HG03521 (cell line): Measurements from ENCODE around the gene CRB1.

ENCODE experiments used
- ATAC-seq: cut with Tn5 transposase; IDR thresholded peaks from one replicate; pipeline ENCODE4 v1.9.1; 2021; ENCODE audit warnings: mild to moderate bottlenecking, moderate library complexity; ENCODE audit not compliant: unreplicated experiment

CRB1 gene

DNA sequence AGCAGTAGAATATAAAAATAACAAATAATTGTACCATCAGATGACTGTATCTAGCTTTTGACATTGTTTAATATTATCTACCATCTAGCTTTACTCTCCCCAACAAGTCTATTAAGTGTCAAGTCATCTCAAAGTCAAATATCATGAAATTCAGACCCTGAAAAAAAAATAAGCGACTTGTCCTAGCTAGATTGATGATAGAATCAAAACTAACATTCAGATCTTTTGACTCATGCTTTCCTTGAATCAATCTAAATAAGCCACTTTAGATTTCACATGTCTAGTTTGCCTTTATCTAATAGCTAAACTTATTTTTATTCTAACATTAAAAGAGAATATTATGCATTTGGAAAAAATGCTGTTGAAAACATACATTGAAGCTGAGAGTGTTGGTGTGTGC is 35.4 kb downstream of the CRB1 start:
- no peak for ATAC-seq

- no peak for ATAC-seq
These were observed 36.7 kb downstream of the CRB1 start for GRCh38 chr1:197304638-197305200.

- no peak for ATAC-seq
These were observed 37.9 kb downstream of the CRB1 start for GRCh38 chr1:197305925-197306324.

DNA sequence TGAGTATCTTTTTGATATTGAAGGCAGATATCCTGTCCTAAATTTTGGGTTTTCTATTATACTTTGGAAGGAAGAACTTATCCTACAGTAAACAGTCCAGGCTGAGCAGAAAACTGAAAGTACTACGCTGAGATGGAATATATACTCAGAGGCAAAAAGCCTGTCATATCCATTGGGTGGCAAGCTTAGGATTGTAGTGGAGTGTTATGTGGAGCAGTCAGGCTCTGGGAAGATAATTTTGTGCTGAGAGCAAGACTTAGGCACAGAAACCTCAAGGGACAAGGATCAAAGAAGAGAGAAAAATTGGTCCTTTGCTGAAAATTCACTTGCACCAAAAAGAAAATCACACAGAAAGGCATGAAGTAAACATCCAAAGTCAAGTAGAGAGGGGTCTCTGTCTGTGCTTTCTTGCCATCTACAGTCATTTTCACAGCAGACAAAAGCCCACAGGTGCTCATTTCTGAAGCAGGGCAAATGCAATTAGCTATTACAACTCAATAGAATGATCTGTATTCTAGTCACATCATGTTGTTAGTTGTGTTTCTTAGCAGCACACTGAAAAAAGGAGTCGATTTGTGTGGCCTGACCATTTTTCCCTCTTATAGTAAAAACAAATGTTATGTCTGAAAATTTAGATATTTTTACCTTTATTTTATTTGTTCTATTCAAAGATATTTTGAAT is 38.5 kb downstream of the CRB1 start:
- ATAC-seq = no peak

- ATAC-seq = no peak
These were observed 39.1 kb downstream of the CRB1 start for GRCh38 chr1:197307136-197307535.

DNA sequence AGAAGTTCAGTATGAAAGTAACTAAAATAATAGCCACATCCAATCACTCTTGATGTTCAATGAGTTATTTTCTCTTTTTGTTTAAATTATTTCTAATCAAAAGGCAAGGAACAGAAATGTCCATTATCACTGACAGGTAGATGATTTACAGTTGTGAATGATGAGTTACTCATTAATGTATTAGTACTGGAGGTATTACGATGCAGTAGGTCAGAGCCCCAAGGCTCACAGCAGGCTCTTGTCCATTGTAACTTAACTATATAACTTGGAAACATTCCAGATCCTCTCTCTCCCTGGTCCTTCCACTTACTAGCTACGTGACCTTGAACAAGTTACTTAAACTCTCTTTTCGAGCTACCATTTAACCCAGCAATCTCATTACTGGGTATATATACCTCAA is 39.5 kb downstream of the CRB1 start:
- ATAC-seq = no peak

GRCh38 chr1:197311081-197311480 is 43.0 kb downstream of the CRB1 start:
- ATAC-seq = no peak

GRCh38 chr1:197312163-197312562 is 44.1 kb downstream of the CRB1 start:
- ATAC-seq = no peak

DNA sequence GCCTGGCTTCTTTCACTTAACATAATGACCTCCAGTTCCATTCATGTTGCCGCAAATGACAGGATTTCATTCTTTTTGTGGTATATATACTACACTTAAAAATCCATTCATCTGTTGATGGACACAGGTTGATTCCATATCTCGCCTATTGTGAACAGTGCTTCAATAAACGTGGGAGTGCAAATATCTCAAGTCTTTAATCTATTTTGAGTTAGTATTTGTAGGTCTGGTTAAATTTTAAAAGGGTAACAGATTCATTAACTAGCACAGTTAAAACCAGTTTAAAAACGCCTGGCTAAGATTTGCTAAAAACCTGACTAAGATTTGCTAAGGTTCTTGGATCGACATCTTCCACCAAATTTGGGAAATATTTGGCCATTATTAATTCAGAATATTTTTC is 45.7 kb downstream of the CRB1 start:
- no peak for ATAC-seq

- ATAC-seq = no peak
These were observed 46.6 kb downstream of the CRB1 start for GRCh38 chr1:197314682-197315081.

GRCh38 chr1:197319631-197320030 is 51.6 kb downstream of the CRB1 start:
- no peak for ATAC-seq

DNA sequence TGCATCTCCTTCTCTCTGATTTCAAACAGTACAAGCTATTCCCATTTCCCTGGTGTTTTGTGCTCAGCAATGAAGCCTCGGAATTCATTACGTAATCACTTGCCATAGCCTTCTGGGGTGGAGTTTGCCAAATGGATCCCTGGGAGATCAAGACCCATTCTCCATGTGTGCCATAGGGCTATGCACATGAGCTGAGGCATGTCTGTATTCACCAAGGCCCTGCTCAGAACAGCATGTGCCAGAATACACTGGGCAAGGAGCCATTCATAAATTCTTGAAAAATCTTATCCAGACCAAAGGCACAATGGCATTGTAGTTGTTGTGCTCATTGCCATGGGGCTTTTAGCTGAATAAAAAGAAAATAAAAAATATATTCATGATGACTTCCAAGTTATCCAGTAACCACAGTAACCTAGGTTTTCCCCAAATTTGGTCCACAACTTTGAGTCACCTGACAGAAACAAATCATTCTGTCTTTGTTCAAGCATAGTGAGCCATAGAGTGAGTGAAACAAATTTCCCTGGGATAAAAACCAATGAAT is 53.0 kb downstream of the CRB1 start:
- ATAC-seq = no peak

DNA sequence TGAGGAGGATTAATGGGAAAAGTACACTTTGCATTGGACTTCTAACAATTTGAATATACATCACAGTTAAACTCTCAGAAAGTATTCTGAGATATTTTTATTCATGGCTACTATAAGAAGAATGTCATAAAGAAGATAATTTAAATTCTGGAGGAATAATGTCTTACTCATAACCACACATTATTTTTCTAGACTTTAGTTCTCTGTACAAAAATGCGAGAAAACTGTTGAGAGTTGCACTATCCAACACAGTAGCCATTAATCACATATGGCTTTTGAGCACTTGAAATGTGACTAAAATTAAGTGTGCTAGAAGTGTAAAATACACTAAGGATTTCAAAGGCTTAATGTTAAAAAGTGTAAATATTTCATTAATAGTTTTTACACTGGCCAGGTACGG is 53.8 kb downstream of the CRB1 start:
- no peak for ATAC-seq

GRCh38 chr1:197327776-197328364 is 59.8 kb downstream of the CRB1 start:
- ATAC-seq = no peak

- no peak for ATAC-seq
These were observed 62.2 kb downstream of the CRB1 start for GRCh38 chr1:197330213-197330612.

DNA sequence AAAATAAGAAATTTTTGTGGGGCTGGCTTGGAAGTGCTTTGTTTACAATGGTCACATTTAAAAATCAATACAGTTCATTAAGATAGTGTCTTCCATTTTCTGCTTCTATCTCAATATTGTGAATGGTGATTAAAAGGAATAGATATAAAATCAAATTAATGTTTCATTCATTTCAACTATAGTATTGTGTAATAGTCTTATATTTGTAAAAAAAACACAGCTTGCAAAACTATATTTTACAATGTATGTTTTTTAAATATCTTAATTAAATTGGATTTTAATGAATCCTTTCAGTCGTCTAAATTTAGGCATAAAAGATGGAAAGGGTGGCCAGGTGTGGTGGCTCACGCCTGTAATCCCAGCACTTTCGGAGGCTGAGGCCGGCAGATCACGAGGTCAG is 63.5 kb downstream of the CRB1 start:
- no peak for ATAC-seq

DNA sequence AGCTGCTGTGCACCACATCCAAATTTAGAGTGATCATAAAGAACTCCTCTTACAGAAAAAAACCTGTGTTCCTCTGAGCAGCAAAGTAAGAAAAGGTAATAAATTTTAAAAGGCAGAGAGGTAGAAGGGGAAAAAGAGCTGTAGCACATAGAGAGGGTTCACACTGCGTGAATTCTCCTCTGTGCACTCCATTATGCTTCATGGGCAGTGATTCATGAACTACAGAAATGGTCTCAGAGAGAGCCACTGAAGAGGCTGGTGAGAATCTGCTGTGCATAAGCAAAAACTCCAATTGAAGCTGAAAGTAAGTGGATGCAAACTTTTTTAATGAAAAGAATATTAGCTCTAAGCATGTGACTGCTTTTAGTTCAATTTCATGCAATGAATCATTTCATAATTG is 65.0 kb downstream of the CRB1 start:
- ATAC-seq = no peak

DNA sequence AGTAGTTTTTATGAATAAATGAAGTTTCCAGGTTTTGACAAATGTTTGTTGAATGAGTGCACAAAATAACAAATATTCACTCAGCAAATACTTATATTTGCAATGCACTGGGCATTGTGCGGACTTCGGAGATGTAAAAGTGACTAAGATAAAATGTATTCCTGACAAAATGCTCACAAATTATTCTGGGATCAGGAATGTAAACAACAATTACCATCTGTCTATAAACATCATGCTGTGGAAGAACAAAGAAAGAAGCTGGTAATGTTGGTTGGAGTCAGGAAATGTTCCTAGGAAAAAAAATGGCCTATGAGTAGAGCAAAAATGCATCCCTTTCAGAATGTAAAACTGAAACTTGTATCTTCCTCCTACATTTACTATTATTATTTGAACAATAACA is 68.5 kb downstream of the CRB1 start:
- ATAC-seq = no peak

DNA sequence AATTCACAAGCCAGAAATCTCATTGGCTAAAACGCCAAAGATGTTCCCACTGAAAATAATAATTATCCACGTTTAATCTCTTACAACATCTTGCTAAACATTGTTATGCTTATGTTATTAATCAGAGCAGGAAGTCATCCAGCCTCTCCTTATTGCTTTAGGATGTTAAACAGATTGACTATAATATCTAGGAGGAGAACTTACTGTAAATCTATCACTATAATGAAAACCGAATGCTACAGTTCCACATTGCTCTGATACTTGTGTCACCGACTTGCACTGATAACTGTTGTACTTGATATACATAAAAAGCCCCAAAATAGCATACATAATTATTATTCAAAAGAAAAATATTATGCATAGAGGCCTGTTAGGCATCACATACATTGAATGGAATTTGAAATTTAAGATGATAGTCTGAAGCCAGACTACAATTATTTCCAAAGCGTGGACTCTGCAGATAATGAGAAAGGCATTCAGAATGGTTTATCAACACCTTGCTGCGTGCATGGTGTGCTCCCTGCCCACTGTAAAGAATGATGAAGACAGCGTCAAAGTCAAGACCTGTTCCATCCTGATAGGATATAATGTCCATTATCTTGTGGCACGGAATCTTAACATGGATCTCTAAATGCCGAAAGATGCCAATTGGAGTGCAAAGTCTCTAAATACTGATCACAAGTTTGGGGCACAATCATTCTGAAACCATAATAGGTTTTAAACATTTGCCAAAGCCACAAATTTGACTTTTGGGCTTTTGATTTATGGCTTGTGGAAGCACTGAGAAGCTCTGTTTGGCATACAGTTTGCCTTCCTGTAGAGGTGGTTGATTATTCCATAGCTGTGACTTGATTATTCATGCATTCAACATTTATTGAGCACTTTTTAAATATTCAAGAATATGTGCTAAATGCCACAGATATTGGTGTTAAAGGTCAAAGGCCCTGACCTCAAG is 71.3 kb downstream of the CRB1 start:
- no peak for ATAC-seq

- no peak for ATAC-seq
These were observed 73.6 kb downstream of the CRB1 start for GRCh38 chr1:197341626-197342025.

DNA sequence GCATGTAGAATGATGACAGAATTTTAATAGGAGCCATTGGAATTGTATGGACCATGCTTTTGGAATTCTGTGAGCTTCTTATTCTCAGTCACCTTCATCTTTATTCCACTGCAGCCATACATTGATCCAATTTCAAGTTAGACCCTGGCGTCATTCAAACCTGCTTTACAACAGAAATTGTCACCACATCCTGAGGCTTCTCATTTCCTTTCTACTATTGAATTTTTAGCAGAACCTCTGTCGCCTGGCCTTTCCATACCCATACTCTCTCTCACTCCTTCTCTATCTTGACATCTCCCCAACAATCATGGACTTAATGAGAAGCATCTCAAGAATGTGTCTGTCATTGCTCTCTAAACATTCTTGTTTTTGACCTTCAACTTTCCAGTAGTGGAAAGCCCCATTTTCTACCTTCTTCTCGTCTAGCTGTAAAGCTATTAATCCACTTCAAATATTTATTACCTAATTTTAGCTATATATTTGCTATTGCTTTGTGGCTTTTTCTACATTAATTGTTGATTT is 74.1 kb downstream of the CRB1 start:
- ATAC-seq = no peak
